Left cardiac atrium (tissue), 4 donors: ENCODE results near the gene AUTS2. TPM values are rescaled to one million over a fixed set of nuclear protein-coding genes. Genes with fewer than 3 reads are reported as not detected.

Experiments
- ATAC-seq, 2 donors: fragments of 200-7000 bp; cut with Tn5 transposase; one replicate each; pipeline ENCODE4 v1.9.1; 2020; ENCODE audit warnings: mild to moderate bottlenecking in 2 of 2, moderate library complexity in 2 of 2
- DNase-seq: peaks from one replicate; pipeline ENCODE4 v3.0.0-alpha.2; 2020
- intact Hi-C, 2 donors: fragments of 100-400 bp; cut with DNase I; formaldehyde crosslinking; loops; one replicate each; pipeline versions ENCODE4 v1.14.1 to v1.15.1; 2022 to 2023
- total RNA-seq, 2 donors: library from RNA; stranded (reverse); fragmentation: NEBNext Ultra II Directional; extraction: Animal tissue kit (Norgen Biotek cat#: 25700); gene quantifications; one replicate each; pipeline ENCODE4 v1.2.1, GENCODE V29; 2021
- donor health status: DM: no; HTN: yes; CAD: no.
- donor health status: DM: no; HTN: yes; CAD: no; lungs with severe emphysema.
- donor health status: DM: yes; HTN: yes; CAD: no.
- donor health status: Dilated cardiomyopathy.

The AUTS2 gene
- total RNA-seq, 2 donors from 2014 or later: 10.5 to 15.2 TPM

- no peak for ATAC-seq
- intact Hi-C loops: no loop called here
- no peak for DNase-seq
Measured at GRCh38 chr7:70500261-70500660, 902.0 kb downstream of the AUTS2 start.

- no peak for ATAC-seq
- intact Hi-C loops: no loop called here
Measured at GRCh38 chr7:70502117-70502863, 904.0 kb downstream of the AUTS2 start.

GRCh38 chr7:70504254-70504653 lies 906.0 kb downstream of the AUTS2 start:
- no peak for ATAC-seq
- intact Hi-C loops: no loop called here
- DNase-seq: no peak

More at GRCh38 chr7:70502117-70502863, 904.0 kb downstream of the AUTS2 start:
- DNase-seq: no peak

- intact Hi-C loops: no loop called here
- DNase-seq (no peak), ATAC-seq (no peak)
Measured at GRCh38 chr7:70505468-70505867, 907.2 kb downstream of the AUTS2 start.

- no peak for ATAC-seq
- intact Hi-C loops: no loop called here
- DNase-seq: no peak
Measured at GRCh38 chr7:70505886-70506285, 907.6 kb downstream of the AUTS2 start.

- intact Hi-C loops: no loop called here
- ATAC-seq: peak; percentile 56 to 77
Measured at GRCh38 chr7:70506434-70506833, 908.2 kb downstream of the AUTS2 start.

GRCh38 chr7:70512144-70512543 lies 913.9 kb downstream of the AUTS2 start:
- intact Hi-C loops: no loop called here
- no peak for DNase-seq
- ATAC-seq: peak in 1 of 2 donors; percentile 23

More at GRCh38 chr7:70506434-70506833, 908.2 kb downstream of the AUTS2 start:
- DNase-seq: peak; percentile 27

- intact Hi-C loops: no loop called here
- DNase-seq (no peak), ATAC-seq (no peak)
Measured at GRCh38 chr7:70512761-70513160, 914.5 kb downstream of the AUTS2 start.

GRCh38 chr7:70520611-70521010 lies 922.3 kb downstream of the AUTS2 start:
- DNase-seq: no peak
- intact Hi-C loops: no loop called here
- peak in 1 of 2 donors; percentile 31 for ATAC-seq

- no peak for ATAC-seq
- intact Hi-C loops: no loop called here
- no peak for DNase-seq
Measured at GRCh38 chr7:70523249-70523988, 925.1 kb downstream of the AUTS2 start.

GRCh38 chr7:70523989-70524351 lies 925.7 kb downstream of the AUTS2 start:
- ATAC-seq (no peak), DNase-seq (no peak)
- intact Hi-C loops: no loop called here

- no peak for DNase-seq
- intact Hi-C loops: no loop called here
- ATAC-seq: no peak
Measured at GRCh38 chr7:70525991-70526390, 927.7 kb downstream of the AUTS2 start.

GRCh38 chr7:70527520-70528115 lies 929.3 kb downstream of the AUTS2 start:
- ATAC-seq: no peak
- intact Hi-C loops: no loop called here

GRCh38 chr7:70529436-70529835 lies 931.2 kb downstream of the AUTS2 start:
- no peak for ATAC-seq
- intact Hi-C loops: no loop called here
- DNase-seq: no peak

More at GRCh38 chr7:70527520-70528115, 929.3 kb downstream of the AUTS2 start:
- DNase-seq: no peak

GRCh38 chr7:70529914-70530585 lies 931.8 kb downstream of the AUTS2 start:
- ATAC-seq: peak in 1 of 2 donors; percentile 31
- DNase-seq: no peak
- intact Hi-C loops: no loop called here

- no peak for DNase-seq
- no peak for ATAC-seq
- intact Hi-C loops: no loop called here
Measured at GRCh38 chr7:70533614-70534013, 935.3 kb downstream of the AUTS2 start.

GRCh38 chr7:70539205-70539604 lies 940.9 kb downstream of the AUTS2 start:
- peak in 1 of 2 donors; percentile 66 for ATAC-seq
- no peak for DNase-seq
- intact Hi-C loops: no loop called here

- intact Hi-C loops: no loop called here
- ATAC-seq (no peak), DNase-seq (no peak)
Measured at GRCh38 chr7:70539617-70540016, 941.3 kb downstream of the AUTS2 start.

GRCh38 chr7:70540641-70541040 lies 942.4 kb downstream of the AUTS2 start:
- intact Hi-C loops: no loop called here
- DNase-seq (no peak), ATAC-seq (no peak)
